ENCODE data around the gene COMMD6. TPM values are rescaled to one million over a fixed set of nuclear protein-coding genes. Genes with fewer than 3 reads are reported as not detected.

Gene COMMD6
- total RNA-seq, 3 donors from 2014 or later (not counting 1 experiment from before 2014, with no cell fraction given), result 111 to 149 (median 118) TPM

DNA sequence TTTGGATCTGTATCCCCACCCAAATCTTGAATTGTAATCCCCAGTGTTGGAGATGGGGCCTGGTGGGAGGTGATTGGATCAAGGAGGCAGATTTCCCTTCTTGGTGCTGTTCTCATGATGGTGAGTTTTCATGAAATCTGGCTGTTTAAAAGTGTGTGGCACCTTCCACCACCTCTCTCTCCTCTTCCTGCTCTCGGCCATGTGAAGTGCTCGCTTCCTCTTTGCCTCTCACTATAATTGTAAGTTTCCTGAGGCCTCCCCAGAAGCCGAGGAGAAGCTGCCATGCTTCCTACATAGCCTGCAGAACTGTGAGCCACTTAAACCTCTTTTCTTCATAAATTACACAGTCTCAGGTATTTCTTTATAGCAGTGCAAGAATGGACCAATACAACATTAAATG, 15.7 kb downstream of the COMMD6 start:
- Mint-ChIP-seq H3K4me3 (no peak overlapping the region), H3K9me3 (peaks cover 0 to 3% of the 10 kb centered on the region in 2 donors), H3K27me3 (ENCODE audit: low read depth in 2 of 2) (no peaks in the 10 kb centered on the region), H3K4me1 (peaks cover 18 to 19% of the 10 kb centered on the region in 2 donors), H3K27ac (no peak overlapping the region), H3K36me3 (peaks cover 8% of the 10 kb centered on the region)
- TF ChIP-seq, protein P1, sequence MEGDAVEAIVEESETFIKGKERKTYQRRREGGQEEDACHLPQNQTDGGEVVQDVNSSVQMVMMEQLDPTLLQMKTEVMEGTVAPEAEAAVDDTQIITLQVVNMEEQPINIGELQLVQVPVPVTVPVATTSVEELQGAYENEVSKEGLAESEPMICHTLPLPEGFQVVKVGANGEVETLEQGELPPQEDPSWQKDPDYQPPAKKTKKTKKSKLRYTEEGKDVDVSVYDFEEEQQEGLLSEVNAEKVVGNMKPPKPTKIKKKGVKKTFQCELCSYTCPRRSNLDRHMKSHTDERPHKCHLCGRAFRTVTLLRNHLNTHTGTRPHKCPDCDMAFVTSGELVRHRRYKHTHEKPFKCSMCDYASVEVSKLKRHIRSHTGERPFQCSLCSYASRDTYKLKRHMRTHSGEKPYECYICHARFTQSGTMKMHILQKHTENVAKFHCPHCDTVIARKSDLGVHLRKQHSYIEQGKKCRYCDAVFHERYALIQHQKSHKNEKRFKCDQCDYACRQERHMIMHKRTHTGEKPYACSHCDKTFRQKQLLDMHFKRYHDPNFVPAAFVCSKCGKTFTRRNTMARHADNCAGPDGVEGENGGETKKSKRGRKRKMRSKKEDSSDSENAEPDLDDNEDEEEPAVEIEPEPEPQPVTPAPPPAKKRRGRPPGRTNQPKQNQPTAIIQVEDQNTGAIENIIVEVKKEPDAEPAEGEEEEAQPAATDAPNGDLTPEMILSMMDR (IDR thresholded peaks at IDR 0.05), result no peak
- H3K36me3 ChIP-seq (ENCODE audit: control insufficient read depth, insufficient read depth, low read length), result peaks cover 14% of the 10 kb centered on the region
- intact Hi-C loops (cut with micrococcal nuclease), result no loop called here
- H3K4me1 ChIP-seq (ENCODE audit: control insufficient read depth, insufficient read depth, low read length), result no peaks in the 10 kb centered on the region
- ATAC-seq (peak in 2 of 3 donors; percentile 39 to 55), DNase-seq (no peak)
- no peak overlapping the region for H3K4me3 ChIP-seq (ENCODE audit: low read length)
- H3K27ac ChIP-seq (ENCODE audit: low read length), result no peak overlapping the region
- peaks cover 6% of the 10 kb centered on the region for H3K9me3 ChIP-seq (ENCODE audit: control insufficient read depth, insufficient read depth, low read length)
- no peaks in the 10 kb centered on the region for H3K27me3 ChIP-seq (ENCODE audit: control insufficient read depth, insufficient read depth, low read length)
- 36% methylated on average over 3 of the region's 3 CpGs for WGBS (ENCODE audit: insufficient coverage)

DNA sequence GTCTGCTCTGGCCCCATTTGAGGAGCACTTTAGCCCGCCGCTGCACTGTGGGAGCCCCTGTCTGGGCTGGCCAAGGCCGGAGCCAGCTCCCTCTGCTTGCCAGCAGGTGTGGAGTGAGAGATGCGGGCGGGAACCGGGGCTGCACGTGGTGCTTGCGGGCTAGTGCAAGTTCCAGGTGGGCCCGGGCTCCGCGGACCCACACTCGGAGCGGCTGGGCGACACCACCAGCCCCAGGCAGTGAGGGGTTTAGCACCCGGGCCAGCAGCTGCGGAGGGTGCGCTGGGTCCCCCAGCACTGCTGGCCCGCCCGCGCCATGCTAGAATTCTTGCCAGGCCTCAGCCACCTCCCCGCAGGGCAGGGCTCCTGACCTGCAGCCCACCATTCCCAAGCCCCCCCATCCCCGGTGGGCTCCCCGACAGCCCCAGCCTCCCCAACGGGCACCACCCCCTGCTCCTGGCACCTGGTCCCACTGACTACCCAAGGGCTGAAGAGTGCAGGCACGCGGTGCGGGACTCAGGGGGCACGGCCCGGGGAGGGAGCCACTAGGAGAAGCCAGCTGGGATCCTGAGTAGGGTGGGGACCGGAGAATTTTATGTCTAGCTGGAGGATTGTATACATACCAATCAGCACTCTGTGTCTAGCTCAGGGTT, 19.1 kb downstream of the COMMD6 start:
- no peaks in the 10 kb centered on the region for H3K4me1 ChIP-seq (ENCODE audit: control insufficient read depth, insufficient read depth, low read length)
- Mint-ChIP-seq H3K36me3 (no peaks in the 10 kb centered on the region), H3K27ac (no peak overlapping the region), H3K4me3 (no peak overlapping the region), H3K27me3 (ENCODE audit: low read depth in 2 of 2) (no peaks in the 10 kb centered on the region), H3K4me1 (peaks cover 14% of the 10 kb centered on the region in 2 donors), H3K9me3 (peaks cover 0 to 3% of the 10 kb centered on the region in 2 donors)
- H3K9me3 ChIP-seq (ENCODE audit: control insufficient read depth, insufficient read depth, low read length), result peaks cover 6% of the 10 kb centered on the region
- 97% methylated on average over 30 of the region's 30 CpGs for WGBS (ENCODE audit: insufficient coverage)
- H3K4me3 ChIP-seq (ENCODE audit: low read length), result no peak overlapping the region
- H3K27ac ChIP-seq (ENCODE audit: low read length), result no peak overlapping the region
- intact Hi-C loops (cut with micrococcal nuclease), result no loop called here
- no peaks in the 10 kb centered on the region for H3K27me3 ChIP-seq (ENCODE audit: control insufficient read depth, insufficient read depth, low read length)
- DNase-seq (no peak), ATAC-seq (no peak)
- TF ChIP-seq, protein P1 (IDR thresholded peaks at IDR 0.05), result no peak
- no peaks in the 10 kb centered on the region for H3K36me3 ChIP-seq (ENCODE audit: control insufficient read depth, insufficient read depth, low read length)

GRCh38 chr13:75514080-75514995, 23.3 kb downstream of the COMMD6 start:
- H3K36me3 Mint-ChIP-seq, result no peaks in the 10 kb centered on the region
- no peak for DNase-seq
- peaks cover 0 to 6% of the 10 kb centered on the region in 2 donors for H3K4me1 Mint-ChIP-seq
- Histone ChIP-seq H3K9me3 (ENCODE audit: control insufficient read depth, insufficient read depth, low read length) (no peaks in the 10 kb centered on the region), H3K27me3 (ENCODE audit: control insufficient read depth, insufficient read depth, low read length) (no peaks in the 10 kb centered on the region), H3K27ac (ENCODE audit: low read length) (no peak overlapping the region), H3K4me3 (ENCODE audit: low read length) (no peak overlapping the region), H3K4me1 (ENCODE audit: control insufficient read depth, insufficient read depth, low read length) (no peaks in the 10 kb centered on the region), H3K36me3 (ENCODE audit: control insufficient read depth, insufficient read depth, low read length) (no peaks in the 10 kb centered on the region)
- WGBS (ENCODE audit: insufficient coverage), result 56% methylated on average over 2 of the region's 3 CpGs
- no peaks in the 10 kb centered on the region for H3K9me3 Mint-ChIP-seq
- H3K4me3 Mint-ChIP-seq, result no peak overlapping the region
- no peak for ATAC-seq
- intact Hi-C loops (cut with micrococcal nuclease), result no loop called here
- H3K27ac Mint-ChIP-seq, result no peak overlapping the region
- TF ChIP-seq, protein P1 (IDR thresholded peaks at IDR 0.05), result no peak
- peaks cover 0 to 4% of the 10 kb centered on the region in 2 donors for H3K27me3 Mint-ChIP-seq (ENCODE audit: low read depth in 2 of 2)
